Measurements from ENCODE around the gene TUBG1. TPM values are rescaled to one million over a fixed set of nuclear protein-coding genes. Genes with fewer than 3 reads are reported as not detected.

Gene TUBG1
- total RNA-seq, 6 experiments from 2014 or later = 85.5 to 127 (median 112) TPM

- no peak for DNase-seq
- Mint-ChIP-seq H3K27ac (peak overlapping the region; percentile 36), H3K27me3 (ENCODE audit: insufficient read depth) (peaks cover 3% of the 10 kb centered on the region; the same call in 1 of the 2 replicates), H3K4me3 (peak overlapping the region; percentile 94; the same call in 1 of the 2 replicates), H3K36me3 (ENCODE audit: low read depth) (peaks cover 59% of the 10 kb centered on the region), H3K9me3 (peaks cover 4% of the 10 kb centered on the region; the same call in 1 of the 2 replicates), H3K4me1 (ENCODE audit: low read depth) (peaks cover 54% of the 10 kb centered on the region)
- TF ChIP-seq CTCF (IDR thresholded peaks at IDR 0.05) = no peak
Measured at GRCh38 chr17:42566215-42566882, 43.1 kb upstream of the TUBG1 start.

GRCh38 chr17:42566883-42567573, 42.5 kb upstream of the TUBG1 start, which contains the start of gene MLX:
Gene MLX, plus strand, starts transcription at chr17:42567100. Its CDS starts 25 bp downstream, at chr17:42567125.
- DNase-seq = peak; percentile 81
- Mint-ChIP-seq H3K36me3 (ENCODE audit: low read depth) (peaks cover 53% of the 10 kb centered on the region), H3K27ac (peak within 1 kb of the TSS; percentile 81), H3K4me1 (ENCODE audit: low read depth) (peaks cover 47% of the 10 kb centered on the region), H3K9me3 (no peaks in the 10 kb centered on the region), H3K4me3 (peak within 1 kb of the TSS; percentile 94), H3K27me3 (ENCODE audit: insufficient read depth) (peaks cover 2% of the 10 kb centered on the region; the same call in 1 of the 2 replicates)
- peak; percentile 32 for TF ChIP-seq CTCF (IDR thresholded peaks at IDR 0.05)

- H3K9me3 Mint-ChIP-seq = no peaks in the 10 kb centered on the region
- no peak for DNase-seq
- peaks cover 51% of the 10 kb centered on the region for H3K36me3 Mint-ChIP-seq (ENCODE audit: low read depth)
- H3K27ac Mint-ChIP-seq = peak overlapping the region; percentile 40; the same call in 1 of the 2 replicates
- peaks cover 2% of the 10 kb centered on the region; the same call in 1 of the 2 replicates for H3K27me3 Mint-ChIP-seq (ENCODE audit: insufficient read depth)
- no peak for TF ChIP-seq CTCF (IDR thresholded peaks at IDR 0.05)
- peaks cover 43% of the 10 kb centered on the region for H3K4me1 Mint-ChIP-seq (ENCODE audit: low read depth)
- no peak overlapping the region for H3K4me3 Mint-ChIP-seq
Measured at GRCh38 chr17:42568341-42569111, 41.0 kb upstream of the TUBG1 start.

- Mint-ChIP-seq H3K36me3 (ENCODE audit: low read depth) (peaks cover 63% of the 10 kb centered on the region), H3K4me3 (no peak overlapping the region), H3K9me3 (no peaks in the 10 kb centered on the region), H3K4me1 (ENCODE audit: low read depth) (peaks cover 59% of the 10 kb centered on the region), H3K27ac (no peak overlapping the region), H3K27me3 (ENCODE audit: insufficient read depth) (peaks cover 2% of the 10 kb centered on the region)
- no peak for TF ChIP-seq CTCF (IDR thresholded peaks at IDR 0.05)
- DNase-seq = no peak
Measured at GRCh38 chr17:42571435-42572225, 37.9 kb upstream of the TUBG1 start.

GRCh38 chr17:42573095-42573494, 36.4 kb upstream of the TUBG1 start:
- no peak for TF ChIP-seq CTCF (IDR thresholded peaks at IDR 0.05)
- Mint-ChIP-seq H3K9me3 (no peaks in the 10 kb centered on the region), H3K27me3 (ENCODE audit: insufficient read depth) (peaks cover 2% of the 10 kb centered on the region), H3K4me1 (ENCODE audit: low read depth) (peaks cover 65% of the 10 kb centered on the region), H3K36me3 (ENCODE audit: low read depth) (peaks cover 70% of the 10 kb centered on the region), H3K27ac (peak overlapping the region; percentile 47), H3K4me3 (no peak overlapping the region)
- no peak for DNase-seq

Data from HFFc6 (cell line).